ENCODE data around the gene MRPL1.
A peak's percentile ranks its signal among the peaks of the same experiment; 100 is the strongest.

MRPL1 gene

DNA sequence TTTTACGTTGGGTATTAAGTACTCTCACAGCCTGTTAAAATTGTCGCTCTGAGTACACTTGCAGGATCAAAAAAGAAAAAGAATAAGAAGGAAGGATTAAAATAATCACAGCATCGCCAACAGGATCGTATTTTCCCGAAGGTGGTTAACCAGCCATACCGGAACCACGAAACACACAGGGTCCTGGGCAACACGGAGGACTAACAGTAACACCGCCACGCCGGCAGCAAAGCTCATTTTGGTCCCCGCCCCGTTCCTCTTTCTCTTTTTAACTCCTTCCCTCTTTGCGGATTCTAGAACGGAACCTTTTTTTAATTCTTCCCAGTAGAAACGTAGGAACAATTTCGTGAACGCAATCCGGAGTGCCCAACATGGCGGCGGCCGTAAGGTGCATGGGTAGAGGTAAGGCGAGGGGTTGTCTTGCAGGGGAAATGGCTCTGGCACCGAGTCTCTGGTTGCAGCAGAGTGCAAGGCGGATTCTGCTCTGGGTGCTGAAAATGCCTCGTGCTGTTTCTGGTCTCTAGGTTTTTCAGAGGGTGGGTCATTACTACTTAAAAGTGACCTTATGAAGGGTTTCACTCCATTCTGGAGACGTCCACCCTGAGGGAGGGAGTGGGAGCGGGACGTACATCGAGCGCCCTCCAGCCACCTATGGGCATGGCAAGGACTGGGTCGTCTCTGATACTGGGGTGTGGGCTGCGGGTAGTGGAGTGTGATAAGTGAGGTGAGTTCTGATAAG lies at the start of gene MRPL1:
TSS of gene MRPL1 (plus strand) at position 353 of the 739 bp plus-strand sequence. CDS start at position 372, 19 bp downstream.
- peak; percentile 78 to 97 (median 86) for DNase-seq
- intact Hi-C loops (cut with DNase I): loop anchor here (2.0 kb wide), 1 partner anchor 42 kb away; no protein-coding TSS in a partner anchor

DNA sequence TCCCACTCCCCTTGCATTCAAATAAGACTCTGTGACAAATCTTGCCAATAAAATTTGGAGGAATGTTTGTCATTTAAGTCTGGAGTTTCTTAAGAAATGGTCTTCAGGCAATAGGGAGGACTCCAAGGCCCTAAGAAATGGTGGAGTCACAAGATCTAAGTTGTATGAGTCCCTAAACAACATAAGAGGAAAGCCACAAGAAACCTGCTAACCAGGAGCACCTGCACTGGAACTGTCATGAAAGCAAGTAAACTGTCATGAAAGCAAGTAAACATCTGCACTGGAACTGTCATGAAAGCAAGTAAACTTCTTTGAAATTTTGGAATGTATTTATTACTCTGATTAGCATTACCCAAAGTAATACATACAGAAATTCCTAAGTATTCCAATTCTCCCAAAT lies 47.0 kb upstream of the MRPL1 start:
- intact Hi-C loops (cut with DNase I): no loop called here
- DNase-seq: no peak

DNA sequence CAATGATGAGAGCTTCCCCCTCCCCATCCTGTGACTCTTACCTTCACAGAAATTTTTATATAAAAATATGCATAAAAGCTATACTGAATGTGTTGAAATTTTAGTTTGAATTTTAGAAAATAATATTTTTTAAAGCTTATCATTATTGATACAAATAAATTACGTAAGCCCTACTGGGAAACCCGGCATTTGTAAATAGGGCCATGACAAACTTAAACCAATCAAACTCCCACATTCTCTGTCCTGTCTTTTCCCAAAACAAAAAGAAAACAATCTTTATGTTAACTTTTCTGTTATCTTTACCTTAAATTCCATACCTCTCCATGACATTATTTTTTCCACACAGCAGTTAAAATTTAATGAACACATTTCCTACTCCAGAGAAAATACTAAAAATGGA lies 46.1 kb upstream of the MRPL1 start:
- intact Hi-C loops (cut with DNase I): no loop called here
- DNase-seq: no peak

DNA sequence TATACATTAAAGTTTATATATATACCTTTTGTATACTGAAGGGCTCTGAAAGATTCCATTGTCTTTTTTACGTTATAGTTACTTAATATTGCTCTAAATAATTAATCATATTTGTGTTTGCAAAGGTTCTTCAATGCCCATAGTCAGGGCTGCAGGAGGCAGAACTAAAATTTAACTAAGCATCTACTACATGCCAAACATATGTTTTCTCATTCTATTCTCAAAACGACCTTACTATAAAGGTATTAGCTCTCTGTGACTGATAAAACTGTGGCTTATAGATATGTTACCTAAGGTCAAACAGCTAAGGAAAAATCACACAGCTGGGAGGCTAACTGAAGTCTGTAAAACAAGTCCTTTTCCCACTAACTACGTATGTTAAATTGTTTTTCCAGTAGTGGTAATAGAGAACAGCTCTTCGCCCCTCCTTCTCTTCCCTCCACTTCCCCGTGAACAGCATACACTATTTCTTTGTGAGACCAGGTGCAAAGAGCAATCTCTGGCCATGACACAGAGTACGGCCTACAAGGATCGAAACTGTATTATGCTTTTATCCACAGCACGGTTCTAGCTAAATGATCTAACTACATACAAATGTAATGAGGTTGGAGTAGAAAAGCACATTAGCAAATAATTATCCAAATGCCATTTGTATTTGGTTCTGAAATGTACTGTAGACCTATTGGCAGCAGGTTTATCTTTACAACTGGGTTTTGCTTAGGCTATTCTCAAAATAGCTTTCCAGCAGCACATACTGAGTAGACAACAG lies 45.1 kb upstream of the MRPL1 start:
- intact Hi-C loops (cut with DNase I): no loop called here
- no peak for DNase-seq

DNA sequence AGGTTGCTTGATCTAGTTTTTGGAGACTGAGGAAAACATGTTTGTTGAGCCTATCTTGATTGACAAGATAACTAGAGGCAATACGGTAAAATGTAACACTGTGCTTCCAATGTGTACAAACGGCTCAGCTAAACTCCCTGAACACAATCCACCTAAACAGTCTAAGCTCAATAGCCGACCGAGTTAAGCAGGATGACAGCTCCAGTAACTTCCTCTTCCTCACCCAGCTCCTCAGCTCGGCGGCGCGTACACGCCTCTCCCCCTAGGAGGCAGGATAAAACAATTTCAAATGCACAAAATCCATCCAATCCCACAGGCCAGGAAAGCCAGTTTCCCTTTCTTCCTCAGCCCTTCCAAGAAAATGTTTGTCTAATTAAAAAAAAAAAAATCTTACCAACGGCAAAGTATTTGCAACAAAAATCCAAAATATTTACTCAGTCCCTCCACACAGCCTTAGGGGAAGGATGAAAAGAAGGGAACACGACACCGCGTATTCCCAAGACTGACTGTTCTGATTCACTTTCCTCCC lies 44.5 kb upstream of the MRPL1 start:
- intact Hi-C loops (cut with DNase I): no loop called here
- DNase-seq: peak; percentile 46 to 95 (median 62)

DNA sequence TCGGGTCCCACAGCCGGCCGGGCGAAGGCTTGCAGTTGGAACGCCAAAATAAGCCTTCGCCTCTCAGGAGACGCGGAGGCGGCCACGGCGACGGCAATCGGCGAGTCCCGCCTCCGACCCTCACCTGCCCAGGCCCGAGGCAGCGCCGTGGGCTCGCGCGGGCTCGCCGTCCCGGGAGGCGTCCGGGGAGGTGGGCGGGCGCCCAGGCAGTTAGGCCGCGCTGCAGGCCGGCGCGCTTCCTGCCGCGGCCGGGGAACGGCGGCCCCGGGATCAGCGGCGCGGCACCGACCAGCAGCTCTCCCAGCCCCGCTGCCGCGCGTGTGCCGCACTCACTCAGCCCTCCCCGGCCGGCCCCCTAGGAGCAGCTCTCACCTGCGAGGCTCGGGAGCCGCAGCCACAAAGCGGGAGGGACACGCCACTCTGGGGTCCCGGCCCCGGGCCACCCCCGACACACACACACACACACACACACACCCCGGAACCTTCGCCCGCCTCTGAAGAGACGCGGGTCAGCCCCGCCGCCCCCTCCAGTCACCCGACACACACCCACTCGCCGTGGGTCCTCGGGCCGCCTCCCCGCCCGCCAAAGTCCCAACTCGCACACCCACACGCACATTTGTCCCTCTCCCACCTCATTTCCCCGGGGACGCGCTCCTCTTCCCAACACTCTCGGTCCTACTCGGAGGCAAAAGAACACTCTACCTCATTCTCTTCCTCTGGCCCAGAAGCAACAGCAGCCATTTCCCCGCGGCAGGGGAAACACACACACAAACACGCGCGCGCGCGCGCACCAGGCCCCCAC lies 43.8 kb upstream of the MRPL1 start, which contains the start of gene CNOT6L:
TSS of gene CNOT6L (minus strand) at position 767 of the 802 bp plus-strand sequence. CDS start at position 707, 60 bp downstream.
- DNase-seq: peak; percentile 34 to 94 (median 71)
- intact Hi-C loops (cut with DNase I): no loop called here

DNA sequence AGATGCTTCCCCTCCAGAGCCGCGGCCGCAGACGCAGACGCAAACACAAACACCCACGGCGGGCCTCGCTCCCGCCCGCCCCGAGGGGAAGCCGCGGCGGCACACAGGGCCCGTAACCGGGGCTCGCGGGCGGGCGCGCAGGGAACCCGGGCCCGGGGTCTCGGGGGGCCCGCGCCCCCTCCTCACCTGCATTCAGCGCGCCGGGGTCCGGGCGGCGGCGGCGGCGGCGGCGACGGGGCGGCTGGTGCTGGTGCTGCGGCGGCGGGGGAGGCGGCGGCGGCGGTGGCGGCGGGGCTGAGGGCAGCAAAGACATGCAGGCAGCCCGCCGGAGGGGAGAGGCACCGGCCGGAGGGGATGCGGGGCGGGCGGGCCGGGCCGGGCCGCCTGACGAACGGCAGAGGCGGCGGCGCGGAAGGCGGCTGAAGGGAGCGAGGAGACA lies 43.2 kb upstream of the MRPL1 start:
- intact Hi-C loops (cut with DNase I): no loop called here
- peak in 4 of 10 donors; percentile 15 to 81 (median 63) for DNase-seq

DNA sequence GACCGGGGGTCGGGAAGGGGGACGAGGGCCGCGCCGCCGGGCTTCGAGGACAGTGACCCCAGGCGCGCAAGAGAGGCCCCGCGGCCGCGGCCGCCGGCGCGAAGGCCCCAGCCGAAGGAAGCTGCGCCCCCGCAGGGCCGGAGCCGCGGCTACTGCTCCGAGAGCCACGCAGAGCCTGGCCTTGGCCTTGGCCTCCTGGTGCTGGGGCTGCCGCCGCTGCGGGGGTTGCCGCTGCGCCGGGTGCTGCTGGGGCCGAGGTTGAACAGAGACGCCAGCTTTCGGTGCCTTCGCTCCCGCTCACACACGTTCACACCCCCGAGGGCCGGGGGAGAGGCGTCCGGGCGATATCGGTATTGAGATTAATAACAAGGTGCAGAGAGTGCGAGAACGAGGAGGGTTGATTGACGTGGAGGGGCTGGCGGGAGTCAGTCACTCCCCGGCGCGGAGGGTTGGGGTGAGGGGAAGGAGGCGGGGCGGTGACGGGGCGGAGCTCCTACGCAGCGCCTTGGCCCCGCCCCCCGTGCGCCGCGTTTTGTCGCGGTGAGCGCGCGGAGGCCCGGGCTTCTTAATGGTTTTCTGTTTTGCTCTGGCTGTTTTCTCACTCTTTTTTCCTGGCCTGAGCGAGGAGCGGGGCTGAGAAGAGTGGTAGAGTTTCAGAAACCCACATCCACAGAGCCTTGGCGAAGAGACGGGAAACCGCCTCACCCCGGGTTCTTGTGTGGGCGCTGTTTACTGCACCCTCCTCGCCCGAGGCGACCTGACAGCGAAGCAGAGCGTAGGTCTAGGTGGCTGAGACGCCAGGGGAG lies 42.6 kb upstream of the MRPL1 start:
- intact Hi-C loops (cut with DNase I): loop anchor here (2.0 kb wide), 1 partner anchor 43 kb away; the partner anchor contains the start of gene MRPL1
- DNase-seq: peak; percentile 90 to 99 (median 94)

DNA sequence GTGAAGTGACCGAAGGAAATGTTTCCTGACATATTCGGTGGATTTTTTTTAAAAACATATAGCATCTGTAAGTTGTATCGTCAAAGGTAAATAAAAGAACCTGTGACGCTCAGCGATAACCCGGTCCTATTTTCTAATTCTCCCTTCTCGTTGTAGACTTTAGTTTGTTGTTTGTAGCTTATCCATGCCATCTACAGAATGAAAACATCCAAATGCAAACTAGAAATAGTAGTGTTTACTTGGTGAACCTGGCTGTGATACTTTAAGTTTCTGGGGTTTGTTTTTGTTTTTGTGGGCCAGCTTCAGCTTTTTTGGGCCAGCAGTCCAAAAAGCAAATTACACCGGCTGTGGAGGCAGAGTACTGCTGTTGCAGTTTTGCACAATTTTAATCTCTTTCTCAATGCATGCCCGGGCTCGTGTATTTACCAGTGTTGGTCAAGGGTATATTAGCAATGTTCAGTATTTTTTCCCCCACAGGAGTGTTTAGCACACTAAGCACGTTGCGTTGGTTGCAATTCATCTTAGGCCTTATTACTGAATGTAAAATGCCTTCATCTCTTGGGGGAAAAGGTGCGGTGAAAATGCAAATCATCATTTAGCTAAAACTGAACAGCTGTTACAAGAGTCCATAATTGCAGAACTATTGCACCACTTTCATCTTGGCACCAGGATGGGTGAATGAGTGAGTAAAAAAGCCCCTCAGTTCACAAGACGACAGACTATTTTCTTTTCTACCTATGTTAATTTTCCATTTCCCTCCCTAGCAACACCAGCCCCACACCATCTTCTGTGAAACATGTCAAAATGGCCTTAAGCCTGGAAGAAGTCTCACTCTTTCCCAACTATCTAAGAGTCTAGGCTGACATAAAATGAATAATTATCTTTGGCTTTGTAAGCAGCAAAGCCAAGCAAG lies 41.7 kb upstream of the MRPL1 start:
- no peak for DNase-seq
- intact Hi-C loops (cut with DNase I): loop anchor here (2.0 kb wide), 1 partner anchor 42 kb away; the partner anchor contains the start of gene MRPL1

DNA sequence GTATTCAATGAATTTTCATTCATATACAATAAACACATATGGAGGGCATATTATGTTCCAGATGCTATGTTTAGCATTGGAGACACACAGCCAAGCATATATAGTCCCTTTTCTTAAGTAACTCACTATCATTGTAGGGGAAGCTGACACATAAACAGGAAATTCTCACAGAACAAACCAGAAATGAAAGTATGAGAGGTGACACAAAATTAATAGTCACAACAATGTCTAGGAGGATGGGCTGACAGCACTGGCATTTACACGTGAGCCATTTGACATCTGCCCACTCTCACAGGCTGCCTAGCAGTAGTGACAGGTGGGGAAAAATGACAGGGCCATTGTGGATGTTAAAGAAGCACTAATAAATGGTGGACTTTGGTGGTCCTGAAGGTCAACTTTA lies 40.9 kb upstream of the MRPL1 start:
- no peak for DNase-seq
- intact Hi-C loops (cut with DNase I): loop anchor here (2.0 kb wide), 1 partner anchor 41 kb away; the partner anchor contains the start of gene MRPL1

DNA sequence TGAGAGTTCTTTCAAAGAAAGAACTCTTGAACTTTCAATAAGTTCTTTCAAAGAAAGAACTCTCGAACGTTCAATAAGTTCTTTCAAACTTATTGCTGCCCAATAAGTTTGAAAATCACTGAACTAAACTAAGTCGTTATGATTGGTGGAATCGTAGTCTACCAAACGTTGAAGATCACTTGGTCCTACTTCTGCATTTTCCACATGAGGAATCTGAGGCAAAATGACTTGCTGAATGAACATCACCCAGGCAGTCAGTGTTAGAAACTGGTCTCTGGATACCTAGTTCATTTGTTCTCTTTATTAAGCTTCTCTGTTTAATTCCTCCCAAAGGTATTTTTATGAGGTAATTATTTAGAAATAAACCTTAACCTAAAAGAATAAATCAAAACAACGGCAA lies 36.4 kb upstream of the MRPL1 start:
- intact Hi-C loops (cut with DNase I): no loop called here
- no peak for DNase-seq

DNA sequence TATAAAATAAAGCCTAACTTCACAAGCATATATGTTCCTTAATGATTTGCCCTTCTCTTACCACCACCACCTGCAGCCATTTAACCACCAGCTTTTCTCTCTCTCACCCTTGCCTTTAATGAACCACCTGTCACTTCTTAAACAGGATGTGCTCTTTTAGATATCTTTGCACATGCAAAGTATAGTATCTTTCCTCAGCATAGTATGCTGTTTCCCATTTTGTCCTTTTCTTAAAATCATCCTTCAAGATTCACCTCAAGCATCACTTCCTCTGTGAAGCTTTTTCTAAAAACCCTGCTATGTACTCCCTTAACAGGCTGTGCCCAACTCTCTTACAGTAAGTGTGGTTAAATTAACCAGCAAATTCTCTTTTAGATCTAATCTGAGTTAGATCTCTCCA lies 35.3 kb upstream of the MRPL1 start:
- intact Hi-C loops (cut with DNase I): no loop called here
- no peak for DNase-seq

DNA sequence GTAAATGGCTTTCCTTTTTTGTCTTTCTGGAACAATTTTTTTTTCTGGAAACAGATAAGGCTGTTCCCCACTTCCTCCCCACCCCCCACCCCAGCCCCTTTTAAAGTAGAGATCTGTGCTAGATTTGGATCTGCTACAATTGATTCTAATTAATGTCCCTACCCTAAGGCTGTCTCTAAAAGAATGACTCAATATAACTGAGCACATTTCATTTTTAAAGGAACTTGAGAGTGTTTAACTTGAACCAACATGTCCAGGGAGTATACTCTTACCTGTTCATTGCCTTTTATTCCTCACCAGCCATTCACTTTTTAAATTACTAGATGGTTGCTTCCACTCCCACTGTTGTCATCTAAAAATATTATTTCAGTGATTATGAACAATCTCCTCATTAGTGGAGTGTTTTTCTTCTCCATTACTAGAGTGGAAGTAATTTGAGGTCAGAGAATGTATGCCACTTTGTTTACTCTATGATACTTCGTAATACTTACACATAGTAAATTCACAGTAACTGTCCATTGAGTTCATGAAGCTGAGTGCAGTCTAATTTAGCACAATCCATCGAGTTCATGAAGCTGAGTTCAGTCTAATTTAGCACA lies 29.4 kb upstream of the MRPL1 start:
- intact Hi-C loops (cut with DNase I): no loop called here
- no peak for DNase-seq

DNA sequence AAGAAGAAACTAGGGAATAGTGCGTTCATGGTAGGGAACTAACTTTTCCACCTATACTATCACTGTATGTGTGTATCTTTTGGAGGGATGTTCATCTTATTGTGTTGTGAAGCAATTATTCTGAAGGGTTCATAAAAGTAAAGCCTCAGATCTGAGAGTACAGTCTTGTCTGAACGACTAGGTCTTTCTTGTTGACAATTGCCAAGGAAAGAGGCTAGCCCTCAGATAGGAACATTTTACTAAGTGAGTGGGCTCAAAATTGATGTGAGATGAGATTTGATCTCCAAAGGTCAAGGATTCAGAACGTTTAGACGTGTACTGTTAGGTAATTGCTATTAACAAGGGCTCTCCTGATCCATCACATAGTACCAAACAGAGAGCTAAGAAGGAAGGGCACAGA lies 28.2 kb upstream of the MRPL1 start:
- intact Hi-C loops (cut with DNase I): no loop called here
- no peak for DNase-seq

DNA sequence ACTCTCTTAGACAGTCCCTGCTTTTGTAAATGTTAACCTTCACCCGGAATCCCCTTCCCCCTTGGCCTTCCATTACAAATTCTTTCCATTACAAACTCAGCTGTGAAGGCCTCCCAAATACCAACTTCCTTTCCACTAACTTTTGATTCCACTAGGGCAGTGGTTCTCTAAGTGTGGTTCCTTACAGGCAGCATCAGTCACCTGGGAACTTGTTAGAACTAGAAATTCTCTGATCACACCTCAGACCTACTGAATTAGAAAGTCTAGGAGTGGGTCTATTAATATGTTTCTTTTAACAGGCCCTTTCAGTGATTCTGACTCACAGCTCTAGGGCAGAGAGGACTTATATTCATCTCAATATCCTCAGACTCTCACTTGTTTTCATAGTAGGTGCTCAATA lies 19.0 kb upstream of the MRPL1 start:
- DNase-seq: no peak
- intact Hi-C loops (cut with DNase I): no loop called here

DNA sequence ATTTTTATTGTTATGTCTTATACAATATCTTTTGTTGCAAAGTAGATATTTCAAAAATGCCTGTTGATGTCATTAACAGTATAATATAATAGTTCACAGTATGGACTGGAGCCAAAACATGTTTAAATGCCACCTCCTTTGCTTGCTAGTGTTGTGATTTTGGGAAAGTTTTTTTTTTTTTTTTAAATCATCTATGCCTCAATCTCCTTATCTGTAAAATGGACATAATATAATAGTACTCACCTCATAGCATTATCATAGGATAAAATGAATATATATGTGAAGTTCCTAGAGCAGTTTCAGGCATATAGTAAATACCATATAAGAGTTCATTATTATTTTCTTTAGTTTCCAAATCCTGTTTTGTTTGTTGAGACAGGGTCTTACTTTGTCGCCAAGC lies 18.3 kb upstream of the MRPL1 start:
- DNase-seq: no peak
- intact Hi-C loops (cut with DNase I): no loop called here

DNA sequence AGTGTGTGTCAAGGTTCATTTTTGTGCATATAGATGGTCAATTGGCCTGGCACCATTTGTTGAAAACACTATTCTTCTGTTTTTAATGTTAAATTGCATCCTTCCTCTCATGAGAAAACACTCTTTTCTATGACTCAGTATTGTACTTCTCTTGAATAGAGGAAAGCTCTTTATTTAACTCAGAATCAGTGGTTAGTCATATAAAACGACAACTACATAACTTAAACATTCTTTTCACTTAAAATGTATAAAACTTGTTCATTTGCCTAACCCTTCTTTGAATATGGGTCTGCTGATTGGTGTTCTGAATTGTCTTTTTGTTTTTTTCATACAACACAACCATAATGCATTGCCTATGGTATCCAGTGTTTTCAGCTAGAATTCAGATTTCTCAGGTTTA lies 17.2 kb upstream of the MRPL1 start:
- DNase-seq: no peak
- intact Hi-C loops (cut with DNase I): no loop called here

DNA sequence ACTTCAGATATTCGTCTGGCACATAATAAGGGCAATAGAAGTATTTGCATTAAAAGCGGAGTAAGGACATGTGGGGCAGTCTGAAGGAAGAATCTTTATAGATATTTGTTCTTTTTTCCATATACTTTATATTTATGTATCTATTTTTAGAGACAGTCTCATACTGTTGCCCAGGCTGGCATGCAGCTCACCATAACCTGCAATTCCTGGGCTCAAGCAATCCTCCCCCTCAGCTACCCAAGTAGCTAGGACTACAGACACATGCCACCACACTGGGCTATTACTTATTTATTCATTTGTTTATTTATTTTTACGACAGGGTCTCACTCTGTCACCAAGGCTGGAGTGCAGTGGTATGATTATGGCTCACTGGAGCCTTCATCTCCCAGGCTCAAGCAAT lies 16.7 kb upstream of the MRPL1 start:
- intact Hi-C loops (cut with DNase I): no loop called here
- DNase-seq: no peak

All from posterior cingulate gyrus (tissue), 11 donors.